ENCODE measurements around the gene TADA2A.
"Not testable (repeated sequence)": the region's sequence is repeated elsewhere in the genome, so short reads cannot be mapped to it uniquely, and the experiment has no call there.

Gene TADA2A

GRCh38 chr17:37393352-37393751 lies 13.3 kb upstream of the TADA2A start:
- FAIRE-seq = no peak
- DNase-seq (ENCODE audit: insufficient read length, low spot score) = no peak

- FAIRE-seq = no peak
- DNase-seq (ENCODE audit: insufficient read length, low spot score) = no peak
Measured at GRCh38 chr17:37399265-37399803, 7.4 kb upstream of the TADA2A start.

- no peak for DNase-seq (ENCODE audit: insufficient read length, low spot score)
- no peak for FAIRE-seq
Measured at GRCh38 chr17:37400505-37400904, 6.2 kb upstream of the TADA2A start.

- not testable (repeated sequence) for FAIRE-seq; DNase-seq (ENCODE audit: insufficient read length, low spot score)
Measured at GRCh38 chr17:37405522-37405921, 1.2 kb upstream of the TADA2A start.

GRCh38 chr17:37405955-37406634 lies 591 bp upstream of the TADA2A start:
- no peak for DNase-seq (ENCODE audit: insufficient read length, low spot score)
- FAIRE-seq = no peak

- not testable (repeated sequence) for DNase-seq (ENCODE audit: insufficient read length, low spot score); FAIRE-seq
Measured at GRCh38 chr17:37408145-37408479, 1.4 kb downstream of the TADA2A start.

- DNase-seq (ENCODE audit: insufficient read length, low spot score) = no peak
- no peak for FAIRE-seq
Measured at GRCh38 chr17:37410357-37410756, 3.7 kb downstream of the TADA2A start.

- no peak for FAIRE-seq
- DNase-seq (ENCODE audit: insufficient read length, low spot score) = no peak
Measured at GRCh38 chr17:37413875-37414519, 7.3 kb downstream of the TADA2A start.

GRCh38 chr17:37417852-37418251 lies 11.2 kb downstream of the TADA2A start:
- FAIRE-seq (no peak), DNase-seq (ENCODE audit: insufficient read length, low spot score) (no peak)

GRCh38 chr17:37422971-37423625 lies 16.4 kb downstream of the TADA2A start:
- DNase-seq (ENCODE audit: insufficient read length, low spot score) = no peak
- no peak for FAIRE-seq

GRCh38 chr17:37425268-37425667 lies 18.6 kb downstream of the TADA2A start:
- FAIRE-seq = no peak

GRCh38 chr17:37429039-37429438 lies 22.4 kb downstream of the TADA2A start:
- FAIRE-seq (no peak), DNase-seq (ENCODE audit: insufficient read length, low spot score) (no peak)

More at GRCh38 chr17:37425268-37425667, 18.6 kb downstream of the TADA2A start:
- no peak for DNase-seq (ENCODE audit: insufficient read length, low spot score)

GRCh38 chr17:37429453-37429852 lies 22.8 kb downstream of the TADA2A start:
- no peak for FAIRE-seq

GRCh38 chr17:37430051-37430627 lies 23.5 kb downstream of the TADA2A start:
- no peak for FAIRE-seq
- DNase-seq (ENCODE audit: insufficient read length, low spot score) = no peak

More at GRCh38 chr17:37429453-37429852, 22.8 kb downstream of the TADA2A start:
- no peak for DNase-seq (ENCODE audit: insufficient read length, low spot score)

GRCh38 chr17:37432671-37433070 lies 26.0 kb downstream of the TADA2A start:
- DNase-seq (ENCODE audit: insufficient read length, low spot score) = no peak
- FAIRE-seq = no peak

- DNase-seq (ENCODE audit: insufficient read length, low spot score) (no peak), FAIRE-seq (no peak)
Measured at GRCh38 chr17:37438141-37438540, 31.5 kb downstream of the TADA2A start.

- no peak for DNase-seq (ENCODE audit: insufficient read length, low spot score)
- FAIRE-seq = no peak
Measured at GRCh38 chr17:37440424-37440823, 33.7 kb downstream of the TADA2A start.

GRCh38 chr17:37441369-37442014 lies 34.8 kb downstream of the TADA2A start:
- FAIRE-seq = not testable (repeated sequence)

GRCh38 chr17:37446027-37446426 lies 39.3 kb downstream of the TADA2A start:
- FAIRE-seq (no peak), DNase-seq (ENCODE audit: insufficient read length, low spot score) (no peak)

More at GRCh38 chr17:37441369-37442014, 34.8 kb downstream of the TADA2A start:
- peak; percentile 22 for DNase-seq (ENCODE audit: insufficient read length, low spot score)

GRCh38 chr17:37447641-37448040 lies 41.0 kb downstream of the TADA2A start:
- FAIRE-seq (no peak), DNase-seq (ENCODE audit: insufficient read length, low spot score) (no peak)

- FAIRE-seq (no peak), DNase-seq (ENCODE audit: insufficient read length, low spot score) (no peak)
Measured at GRCh38 chr17:37450112-37450511, 43.4 kb downstream of the TADA2A start.
